Stimulated activated CD4-positive, alpha-beta T cell treated with anti-CD3 and anti-CD28 coated beads, Interleukin-2, amount 100 ng/mL, for 24 hours (primary cell): ENCODE measurements around the gene KRTAP20-3.

Experiments used
- DNase-seq, 2 donors: peaks; one replicate each; pipeline ENCODE4 v3.0.0-alpha.2; 2020

Gene KRTAP20-3

DNA sequence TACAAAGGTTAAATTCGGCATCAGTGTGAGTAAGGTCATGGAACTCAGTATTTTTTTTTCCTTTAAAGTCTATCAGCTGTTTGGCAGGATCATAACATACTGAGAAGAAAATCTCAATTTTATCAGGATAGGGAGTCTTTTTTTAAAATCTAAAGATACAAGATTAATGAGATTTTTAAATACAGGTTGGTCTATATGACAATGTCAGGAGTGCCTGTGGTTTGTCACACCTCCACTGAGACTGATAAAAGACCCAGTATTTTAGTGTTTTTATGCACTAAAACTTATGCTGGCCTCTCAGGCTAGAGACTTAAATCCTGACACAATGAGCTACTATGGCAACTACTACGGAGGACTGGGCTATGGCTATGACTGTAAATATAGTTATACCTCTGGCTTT, at the start of gene KRTAP20-3:
TSS of gene KRTAP20-3 (plus strand) at position 301 of the 400 bp plus-strand sequence.
- DNase-seq = no peak

DNA sequence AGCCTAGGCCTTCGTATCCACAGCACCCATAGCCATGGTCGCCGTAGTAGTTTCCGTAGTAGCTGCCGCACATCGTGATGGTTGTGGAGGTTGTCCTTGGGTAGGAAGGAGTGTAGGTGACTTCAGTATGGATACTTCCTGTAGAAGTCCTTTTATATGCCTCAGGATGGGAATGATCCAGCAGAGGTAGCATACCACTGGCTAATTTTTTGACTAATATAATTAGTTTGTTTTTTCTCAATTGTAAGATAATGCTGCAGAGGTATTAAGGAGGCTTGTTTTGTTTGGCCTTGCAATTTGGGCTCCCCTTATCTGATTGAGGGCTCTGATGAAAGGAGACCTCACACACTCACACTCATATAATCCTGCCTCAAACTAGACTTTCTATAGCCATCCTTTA, 43.9 kb upstream of the KRTAP20-3 start, which contains the start of gene KRTAP6-2:
TSS of gene KRTAP6-2 (minus strand) at position 101 of the 400 bp plus-strand sequence. CDS start at position 73, 28 bp downstream.
- no peak for DNase-seq

DNA sequence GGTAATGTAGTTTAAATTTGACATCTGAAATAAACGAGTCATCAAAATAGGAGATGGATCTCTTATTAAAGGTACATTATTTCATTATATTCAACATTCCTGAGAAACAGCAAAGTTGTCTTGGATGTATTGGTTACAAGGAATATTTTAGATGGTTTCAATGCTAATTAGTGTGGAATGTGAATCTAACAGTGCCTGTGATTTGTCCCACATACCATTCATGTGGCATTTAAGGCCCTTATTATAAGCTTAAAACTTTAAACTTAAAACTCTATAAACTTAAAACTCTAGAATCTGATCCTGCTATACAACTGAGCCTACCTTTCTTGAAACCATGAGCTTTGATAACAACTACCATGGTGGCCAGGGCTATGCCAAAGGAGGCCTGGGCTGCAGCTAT, 41.9 kb upstream of the KRTAP20-3 start, which contains the start of gene KRTAP22-1:
TSS of gene KRTAP22-1 (plus strand) at position 301 of the 400 bp plus-strand sequence.
- DNase-seq = no peak

DNA sequence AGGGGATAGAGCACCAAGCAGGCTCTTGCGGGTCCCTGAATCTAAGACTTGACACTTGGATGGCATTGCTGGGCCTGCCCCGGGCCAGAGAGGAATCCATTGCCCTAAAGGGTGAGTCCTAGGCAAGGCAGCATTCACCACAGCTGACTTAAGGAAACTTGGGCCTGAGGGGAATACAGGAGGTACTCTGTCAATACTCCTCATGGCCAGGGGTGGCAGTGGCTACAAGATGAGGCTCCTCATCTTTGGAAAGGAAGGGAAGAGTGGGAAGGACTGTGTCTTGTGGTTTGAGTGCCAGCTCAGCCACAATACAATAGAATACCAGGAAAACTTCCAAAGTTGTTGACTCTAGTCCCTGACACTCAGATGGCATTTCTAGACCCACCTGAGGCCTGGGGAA, 36.7 kb upstream of the KRTAP20-3 start:
- DNase-seq = no peak

DNA sequence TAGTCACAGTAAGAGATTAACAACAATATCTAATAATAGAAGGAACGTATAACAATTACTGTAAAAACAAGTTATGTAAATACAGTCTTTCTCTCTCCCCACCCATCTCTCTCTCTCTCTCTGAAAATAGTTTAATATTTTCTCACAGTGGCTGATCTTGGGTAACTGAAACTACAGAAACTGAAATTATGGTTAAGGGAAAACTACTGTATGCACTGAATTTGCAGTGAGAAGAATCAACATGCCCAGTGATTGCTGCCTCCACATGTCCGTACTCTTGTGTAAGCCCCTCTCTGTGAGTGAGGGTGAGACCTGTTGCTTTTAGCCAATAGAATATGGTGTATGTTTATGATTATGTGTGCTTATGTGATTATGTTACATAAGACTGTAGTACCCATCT, 30.5 kb upstream of the KRTAP20-3 start:
- no peak for DNase-seq

DNA sequence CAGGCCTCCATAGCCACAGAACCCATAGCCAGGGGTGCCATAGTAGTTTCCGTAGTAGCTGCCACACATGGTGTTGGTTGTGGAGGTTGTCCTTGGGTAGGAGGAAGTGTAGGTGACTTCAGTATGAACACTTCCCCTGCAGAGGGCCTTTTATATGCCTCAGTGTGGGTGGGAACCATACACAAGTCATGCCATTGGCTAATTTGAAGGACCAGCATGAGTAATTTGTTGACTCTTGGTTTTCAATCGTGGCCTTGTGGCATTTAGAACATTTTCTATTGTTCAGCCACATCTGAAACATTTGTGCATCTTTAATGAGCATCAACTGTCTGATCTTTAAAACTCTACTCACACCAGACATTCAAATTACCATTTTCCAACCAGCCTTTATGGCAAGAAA, 28.8 kb upstream of the KRTAP20-3 start, which contains the start of gene KRTAP6-1:
TSS of gene KRTAP6-1 (minus strand) at position 95 of the 400 bp plus-strand sequence. CDS start at position 69, 26 bp downstream.
- no peak for DNase-seq

DNA sequence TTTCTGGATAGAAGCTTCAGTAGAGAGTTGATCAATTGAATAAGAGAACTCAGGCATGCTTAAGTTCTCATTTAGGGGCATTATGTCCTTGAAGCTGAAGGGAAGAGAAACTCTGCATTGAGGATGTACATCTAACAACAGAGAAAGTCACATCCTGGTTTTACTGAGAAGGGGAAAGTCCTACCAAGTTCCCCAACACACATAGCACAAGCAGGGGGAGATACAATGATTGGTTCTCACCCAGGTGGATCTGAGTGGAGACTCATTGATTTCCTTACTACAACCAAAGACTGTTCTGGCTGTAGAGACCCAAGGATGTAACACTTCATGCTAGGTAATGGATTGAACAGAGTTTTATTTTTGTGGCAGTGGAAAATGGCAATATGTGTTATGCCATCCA, 27.5 kb upstream of the KRTAP20-3 start:
- DNase-seq = no peak

DNA sequence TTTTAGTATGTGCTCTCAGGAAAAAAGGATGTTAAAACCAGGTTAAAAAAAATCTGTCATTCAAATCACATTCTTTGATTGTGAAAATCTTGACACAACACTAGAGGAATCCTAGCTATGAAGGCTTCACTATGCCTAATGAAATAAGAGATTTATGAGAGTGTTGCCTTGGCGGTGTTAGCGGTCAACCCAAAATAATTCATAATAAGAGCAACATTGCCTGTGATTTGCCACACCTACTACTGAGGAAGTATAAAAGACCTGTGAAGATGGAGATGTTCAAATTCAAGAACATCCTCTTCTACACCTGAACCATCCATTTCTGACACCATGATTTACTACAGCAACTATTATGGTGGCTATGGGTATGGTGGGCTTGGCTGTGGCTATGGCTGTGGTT, 26.5 kb upstream of the KRTAP20-3 start, which contains the start of gene KRTAP20-1:
TSS of gene KRTAP20-1 (plus strand) at position 301 of the 400 bp plus-strand sequence. CDS start at position 331, 30 bp downstream.
- DNase-seq = no peak

DNA sequence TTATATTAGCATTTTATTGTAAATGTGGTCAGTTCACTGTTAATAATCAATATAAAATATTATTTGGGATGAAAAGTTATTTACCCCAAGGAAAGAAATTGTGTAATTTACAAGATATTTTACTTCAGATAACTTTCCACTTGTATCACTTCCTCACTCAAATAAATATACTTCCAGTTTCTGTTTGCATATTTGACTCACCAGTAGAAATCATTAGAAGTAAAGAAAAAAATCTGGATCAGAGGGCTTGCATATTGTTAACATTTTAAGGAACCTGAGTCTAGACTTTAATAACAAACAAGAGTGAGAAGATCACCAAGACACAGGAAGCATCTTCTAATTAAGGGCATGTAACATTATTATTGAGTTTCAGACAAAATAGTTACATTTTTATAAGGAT, 22.6 kb upstream of the KRTAP20-3 start:
- no peak for DNase-seq

DNA sequence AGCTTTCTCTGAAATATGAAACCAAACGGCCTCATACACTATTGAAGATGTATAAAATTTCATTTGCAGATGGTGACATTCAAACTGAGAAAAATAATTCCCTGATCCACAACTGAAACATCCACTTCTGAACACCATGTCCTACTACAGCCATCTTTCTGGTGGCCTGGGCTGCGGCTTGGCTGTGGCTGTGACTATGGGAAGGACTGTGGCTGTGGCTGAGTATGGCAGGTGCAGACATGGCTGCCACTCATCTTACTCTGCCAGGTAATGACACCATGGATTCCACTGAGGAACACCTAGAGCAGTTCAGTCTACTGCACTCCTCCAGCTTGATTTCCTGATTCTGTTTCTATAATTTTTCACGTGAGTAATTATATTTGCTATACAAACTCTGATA, 22.1 kb upstream of the KRTAP20-3 start, which contains the start of gene KRTAP20-4:
TSS of gene KRTAP20-4 (plus strand) at position 106 of the 400 bp plus-strand sequence.
- no peak for DNase-seq

DNA sequence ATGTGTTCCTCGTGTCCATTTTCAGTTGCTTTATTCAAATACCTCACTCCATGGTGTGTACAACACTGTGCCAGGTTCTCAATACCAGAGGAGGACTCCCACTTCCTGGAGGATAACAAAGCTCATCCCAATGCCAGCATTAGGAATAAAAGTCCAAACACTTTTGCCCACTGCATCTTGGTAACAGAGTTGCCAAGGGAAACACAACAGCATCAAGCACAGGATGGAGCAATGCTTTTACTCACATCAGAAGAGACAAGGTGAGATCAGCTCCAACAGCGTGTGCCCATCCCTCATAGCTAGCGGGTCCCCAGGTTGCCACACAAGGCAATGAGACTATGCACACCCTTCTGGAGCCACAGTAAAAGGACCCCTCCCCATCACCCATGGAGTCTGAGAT, 19.3 kb upstream of the KRTAP20-3 start:
- no peak for DNase-seq

DNA sequence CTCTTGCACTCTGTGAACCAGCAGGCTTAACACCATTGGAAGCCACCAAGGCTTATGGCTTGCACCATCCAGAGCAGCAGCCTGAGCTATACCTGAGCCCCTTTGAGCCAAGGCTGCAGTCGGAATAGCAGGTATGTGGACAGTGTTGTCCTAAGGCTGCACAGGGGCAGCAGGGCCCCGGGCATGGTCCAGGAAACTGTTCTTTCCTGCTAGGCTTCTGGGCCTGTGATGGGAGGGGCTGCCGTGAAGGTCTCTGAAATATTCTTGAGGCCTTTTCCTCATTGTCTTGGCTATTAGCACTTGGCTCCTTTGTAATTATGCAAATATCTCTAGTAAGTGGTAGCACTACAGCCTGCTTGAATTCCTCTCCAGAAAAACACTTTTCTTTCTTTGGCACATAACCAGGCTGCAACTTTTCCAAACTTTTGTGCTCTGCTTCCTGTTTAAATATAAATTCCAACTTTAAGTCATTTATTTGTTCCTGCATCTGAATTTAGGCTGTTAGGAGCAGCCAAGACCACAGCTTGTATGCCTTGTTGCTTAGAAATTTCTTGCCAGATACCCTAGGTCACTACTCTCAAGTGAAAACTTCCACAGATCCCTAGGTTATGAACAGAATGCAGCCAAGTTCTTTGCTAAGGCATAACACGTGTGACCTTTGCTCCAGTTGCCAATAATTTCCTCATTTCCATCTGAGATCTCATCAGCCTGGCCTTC, 17.1 kb upstream of the KRTAP20-3 start:
- no peak for DNase-seq

DNA sequence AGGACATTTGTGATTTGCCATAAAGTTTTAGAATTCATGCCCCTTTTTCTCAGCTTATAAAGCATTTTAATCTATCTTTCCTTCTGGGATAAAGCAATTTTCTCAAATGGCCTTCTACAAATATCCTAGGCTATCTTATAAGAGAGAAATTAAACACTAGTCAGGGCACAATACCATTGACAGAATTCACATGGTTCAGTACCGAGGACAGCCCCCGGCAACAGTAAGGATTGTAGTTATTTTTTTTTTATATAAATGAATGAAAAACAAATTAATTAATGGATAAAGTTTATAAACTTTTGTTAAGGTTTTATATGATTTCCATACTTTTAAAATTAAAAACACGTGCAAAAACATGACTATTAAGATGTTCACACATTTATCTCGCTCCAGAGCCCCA, 14.6 kb upstream of the KRTAP20-3 start:
- DNase-seq = no peak

DNA sequence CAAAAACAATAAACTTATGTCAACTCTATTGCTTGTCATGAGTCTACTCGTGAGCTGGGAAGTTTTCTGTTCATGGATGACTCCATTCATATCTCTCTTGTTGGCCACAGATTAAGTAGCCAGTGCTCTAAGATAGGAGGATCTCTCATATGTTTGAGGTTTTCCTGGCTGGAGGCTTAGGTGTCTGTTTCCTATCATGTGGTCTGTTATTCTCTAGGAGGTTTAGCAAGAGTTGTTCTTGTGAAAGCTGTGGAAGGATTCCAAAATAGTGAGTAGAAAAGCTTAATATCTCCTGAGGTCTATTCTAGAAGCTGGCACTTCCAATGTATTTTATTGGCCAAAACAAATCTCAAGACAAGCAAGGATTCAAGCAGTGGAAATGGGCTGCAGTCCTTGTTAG, 13.5 kb upstream of the KRTAP20-3 start:
- no peak for DNase-seq

DNA sequence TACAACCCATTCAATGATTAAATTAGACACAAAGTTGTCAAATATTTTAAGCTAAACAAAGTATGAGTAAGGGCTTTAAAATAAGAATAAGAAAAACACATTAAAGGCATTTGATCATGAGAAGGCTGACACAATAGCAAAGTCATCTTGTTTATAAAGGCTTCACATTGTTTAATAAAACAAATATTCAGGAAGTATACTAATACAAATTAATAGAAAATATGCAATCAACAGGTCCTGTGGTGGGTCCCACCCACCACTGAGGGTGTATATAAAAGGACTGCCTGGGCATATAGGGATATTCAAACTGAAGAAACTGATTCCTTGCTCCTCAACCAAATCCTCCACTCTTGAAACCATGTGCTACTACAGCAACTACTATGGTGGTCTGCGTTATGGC, 7.8 kb upstream of the KRTAP20-3 start, which contains the start of gene KRTAP20-2:
TSS of gene KRTAP20-2 (plus strand) at position 301 of the 400 bp plus-strand sequence. CDS start at position 359, 58 bp downstream.
- DNase-seq = no peak

DNA sequence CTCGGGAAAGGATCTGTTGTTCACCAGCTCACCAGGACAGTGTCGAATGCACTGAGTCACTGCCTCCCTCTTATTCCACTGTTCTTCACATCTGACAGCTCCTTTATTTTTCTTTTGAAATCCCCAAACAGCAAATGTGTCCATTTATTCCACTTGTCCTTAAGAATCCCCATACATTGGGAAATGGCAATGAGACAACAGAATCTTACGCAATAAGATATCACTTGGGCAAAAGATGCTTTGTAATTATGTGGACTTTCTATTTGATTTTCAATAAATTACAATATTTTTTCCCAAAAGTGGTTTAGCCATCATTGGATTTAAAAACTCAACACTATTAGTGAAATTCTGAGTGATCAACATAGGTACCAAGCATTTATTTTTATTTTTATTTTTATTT, 4.0 kb upstream of the KRTAP20-3 start:
- DNase-seq = no peak

DNA sequence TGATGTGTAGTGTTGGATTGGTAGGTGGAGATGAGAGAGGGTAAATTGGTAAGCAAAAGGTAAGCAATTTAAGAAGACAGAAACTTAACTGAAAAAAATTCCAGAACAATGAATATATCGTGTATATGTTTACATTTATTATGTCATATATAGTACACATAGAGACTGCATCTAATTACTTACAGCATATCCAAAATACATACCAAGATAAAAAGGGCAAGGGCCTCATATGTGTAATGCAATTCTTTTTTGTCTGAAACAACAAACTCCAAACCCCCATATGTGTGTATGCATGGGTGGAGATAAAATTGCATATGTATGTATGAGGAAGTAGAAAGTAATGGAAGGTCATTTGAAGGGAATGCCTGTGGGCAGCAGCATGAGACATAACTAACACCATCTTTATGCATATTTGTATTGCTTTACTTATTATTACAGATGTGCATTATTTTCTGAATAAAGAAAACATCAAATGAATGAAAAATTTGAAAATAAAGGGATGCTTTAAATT, 4.3 kb downstream of the KRTAP20-3 start:
- no peak for DNase-seq

DNA sequence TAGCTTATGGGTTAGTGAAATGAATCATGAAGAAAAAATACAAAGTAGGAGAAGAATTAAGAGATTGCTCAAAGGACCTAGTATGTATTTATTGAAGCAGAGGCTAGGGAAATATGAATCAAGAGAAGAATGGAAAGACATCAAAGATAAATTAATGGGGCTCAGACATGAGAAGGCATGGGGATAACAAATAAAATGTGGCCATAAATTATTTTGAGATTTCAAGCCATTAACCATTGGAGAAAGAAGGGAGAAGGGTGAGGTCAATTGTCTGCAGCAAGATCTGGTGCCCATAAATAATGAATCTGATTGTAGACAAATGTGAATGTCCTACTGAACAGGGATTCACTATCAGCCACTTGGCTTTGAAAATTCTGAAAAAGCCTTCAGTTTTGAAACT, 10.2 kb downstream of the KRTAP20-3 start:
- DNase-seq = no peak

DNA sequence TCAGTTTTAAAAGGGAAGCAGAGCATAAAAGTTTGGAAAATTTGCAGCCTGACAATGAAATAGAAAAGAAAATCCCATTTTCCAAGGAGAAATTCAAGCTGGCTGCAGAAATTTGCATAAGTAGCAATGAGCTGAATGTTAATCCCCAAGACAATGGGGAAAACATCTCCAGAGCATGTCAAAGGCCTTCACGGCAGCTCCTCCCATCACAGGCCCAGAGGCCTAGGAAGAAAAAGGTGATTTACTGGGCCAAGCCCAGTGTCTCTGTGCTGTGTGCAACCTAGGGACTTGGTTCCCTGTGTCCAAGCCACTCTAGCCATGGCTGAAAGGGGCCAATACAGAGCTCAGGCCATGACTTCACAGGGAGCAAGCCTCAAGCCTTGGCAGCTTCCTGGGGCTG, 26.1 kb downstream of the KRTAP20-3 start:
- DNase-seq = no peak

DNA sequence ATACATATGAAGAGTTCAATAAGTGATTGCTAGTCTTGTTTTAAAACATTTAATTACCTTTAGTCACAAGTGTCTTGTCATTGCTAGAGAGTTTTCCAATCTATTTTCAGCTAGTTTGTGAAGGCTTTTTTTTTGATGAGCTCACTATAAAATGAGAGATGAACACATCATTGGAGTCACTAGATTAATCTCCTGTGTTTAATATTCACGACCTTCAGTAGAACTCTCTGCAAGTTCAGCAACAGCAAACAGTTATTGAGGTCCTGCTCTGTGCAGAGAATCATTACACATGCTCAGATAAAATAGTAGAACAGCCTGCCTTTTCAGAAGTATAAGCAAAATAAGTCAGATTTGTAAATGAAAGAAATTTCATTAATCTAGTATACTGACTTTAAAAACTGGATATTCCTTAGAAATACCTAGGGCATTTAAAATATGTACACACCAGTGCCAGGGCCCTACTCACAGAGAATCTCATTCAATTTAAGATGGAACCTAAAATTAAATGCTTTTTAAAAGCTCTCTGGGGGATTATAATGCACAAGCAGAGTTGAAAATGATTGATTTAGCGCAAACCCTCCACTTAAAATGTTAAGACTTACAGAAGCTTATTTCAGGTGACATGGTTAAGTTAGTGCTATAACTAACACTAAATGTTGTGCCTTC, 30.5 kb downstream of the KRTAP20-3 start:
- no peak for DNase-seq

DNA sequence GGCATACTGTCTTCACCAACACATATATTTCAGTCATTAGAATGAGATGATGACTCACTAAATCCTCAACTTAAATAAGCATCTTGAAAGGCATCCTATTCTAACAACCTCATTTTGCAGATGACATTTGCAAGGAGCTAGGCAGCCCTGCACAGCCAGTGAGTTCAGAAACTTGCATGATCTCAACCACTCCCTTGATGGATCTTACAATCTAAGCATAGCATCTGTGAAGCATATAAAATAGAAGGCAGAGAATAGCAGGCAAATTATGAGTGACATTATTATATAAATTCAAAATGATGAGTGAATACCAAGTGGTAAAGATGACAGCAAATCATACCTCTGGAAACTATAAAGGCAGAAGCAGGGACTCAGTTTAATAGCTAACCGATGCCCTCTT, 31.6 kb downstream of the KRTAP20-3 start:
- no peak for DNase-seq

DNA sequence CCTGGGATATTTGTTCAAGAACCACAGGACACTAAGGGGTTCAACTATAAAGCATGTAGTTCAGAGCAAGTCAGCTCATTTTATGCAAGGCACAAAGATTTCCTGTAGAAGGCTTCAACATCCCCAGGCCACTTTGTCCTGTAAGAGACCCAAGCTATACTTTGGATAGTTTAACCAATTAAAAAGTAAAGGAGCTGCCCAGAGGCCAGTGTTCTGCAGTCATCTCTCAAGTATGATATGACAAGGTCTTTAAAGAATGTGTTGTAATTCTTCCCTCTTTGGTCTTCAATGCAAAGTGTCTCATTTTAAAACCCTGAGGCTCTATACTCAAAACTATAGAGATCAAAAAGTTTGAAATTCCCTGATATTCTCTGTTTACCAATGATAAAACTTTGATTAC, 34.1 kb downstream of the KRTAP20-3 start:
- no peak for DNase-seq

DNA sequence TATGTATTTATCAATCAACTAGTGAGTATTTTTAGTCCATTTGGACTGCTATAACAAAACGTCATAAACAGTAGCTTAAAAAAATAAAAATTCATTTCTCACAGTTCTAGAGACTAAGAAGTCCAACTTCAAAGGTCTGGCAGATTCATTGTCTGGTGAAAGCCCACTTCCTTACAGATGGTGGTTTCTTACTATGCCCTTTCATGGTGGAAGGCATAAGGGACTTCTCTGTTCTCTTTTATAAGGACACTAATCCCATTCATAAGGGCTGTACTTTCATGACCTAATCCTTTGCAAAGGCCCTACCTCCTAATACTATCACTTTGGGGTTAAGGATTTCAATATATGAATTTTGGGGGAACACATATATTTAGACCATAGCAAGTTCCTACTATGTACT, 37.9 kb downstream of the KRTAP20-3 start:
- no peak for DNase-seq

DNA sequence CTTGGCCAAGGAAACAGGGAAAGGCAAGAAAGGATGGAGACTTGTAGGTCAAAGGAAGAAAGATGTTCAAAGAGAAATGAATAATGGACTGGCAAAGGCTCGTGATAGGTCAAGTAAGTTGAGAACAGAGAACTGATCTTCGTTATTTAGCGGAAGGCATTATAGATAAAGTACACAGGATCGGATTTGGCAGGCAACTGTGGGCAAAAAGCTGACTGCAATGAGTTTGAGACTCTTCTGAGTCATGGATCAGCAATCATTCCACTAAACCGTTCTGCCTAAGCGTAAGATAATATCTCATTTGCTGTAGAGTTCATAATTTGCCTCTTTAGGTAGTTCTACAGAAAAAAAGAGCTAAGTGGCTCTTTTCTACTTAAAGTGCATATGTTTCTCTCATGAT, 41.8 kb downstream of the KRTAP20-3 start:
- no peak for DNase-seq
